Testis (tissue), 3 donors: Measurements from ENCODE around the gene ABCC4. TPM values are rescaled to one million over a fixed set of nuclear protein-coding genes. Genes with fewer than 3 reads are reported as not detected.

ENCODE experiments used
- DNase-seq: peaks from one replicate; pipeline ENCODE4 v3.0.0-alpha.2; 2019
- H3K27ac ChIP-seq, 2 donors: fragments of 200-600 bp; sonication (generic); one replicate each; pipeline ENCODE4 v1.5.1; 2019
- H3K27me3 ChIP-seq: fragments of 200-600 bp; sonication (generic); one replicate; pipeline ENCODE4 v1.5.1; 2019
- H3K36me3 ChIP-seq: fragments of 200-600 bp; sonication (generic); one replicate; pipeline ENCODE4 v1.5.1; 2017; ENCODE audit warnings: low read depth; ENCODE audit errors: missing control alignments
- H3K4me1 ChIP-seq: fragments of 200-600 bp; sonication (generic); one replicate; pipeline ENCODE4 v1.5.1; 2019
- H3K4me3 ChIP-seq, 2 donors: fragments of 200-600 bp; sonication (generic); one replicate each; pipeline ENCODE4 v1.5.1; 2017 to 2019
- H3K9me3 ChIP-seq: fragments of 200-600 bp; sonication (generic); one replicate; pipeline ENCODE4 v1.5.1; 2017
- POLR2A ChIP-seq: fragments of 450-650 bp; IDR thresholded peaks from one replicate; pipeline ENCODE4 v1.6.1; 2017; ENCODE audit warnings: antibody characterized with exemption, mild to moderate bottlenecking, moderate library complexity
- WGBS, 2 donors: methylation state at CpG; one replicate each; pipeline ENCODE4 v1.1.5; 2018; 5-methylcytosine and 5-hydroxymethylcytosine counted together
- intact Hi-C: fragments of 100-400 bp; cut with DNase I; formaldehyde crosslinking; loops from one replicate; pipeline ENCODE4 v1.15.1; 2023; ENCODE audit warnings: low total_unique reads
- polyA plus RNA-seq: library from polyadenylated mRNA; stranded (reverse); fragments of 350-450 nt; fragmentation: Illumina TruSeq; extraction: RNeasy Lipid Tissue Mini Kit (QIAGEN cat#74804); gene quantifications from one replicate; pipeline ENCODE4 v1.2.3, GENCODE V29; 2014; ENCODE audit warnings: low read depth, low replicate concordance; ENCODE audit not compliant: insufficient read depth
- total RNA-seq, 2 donors: library from RNA; depleted of rRNA; stranded (reverse); fragments of >200 nt; gene quantifications; one replicate each; pipeline ENCODE4 v1.2.3, GENCODE V29; 2016
- TF ChIP-seq, protein P1 (sequence below), 3 experiments: fragments of 450-650 bp in 2 of 3; fragments of 200-600 bp in 1 of 3; sonication (generic) in 1 of 3; IDR thresholded peaks; one replicate each; pipeline ENCODE4 v1.5.1; 2016 to 2019; ENCODE audit warnings: antibody characterized with exemption in 3 of 3, mild to moderate bottlenecking in 2 of 3, moderate library complexity in 1 of 3

Gene ABCC4
- total and polyA plus RNA-seq, 3 donors from 2014 or later, result 11.0 to 23.5 (median 14.9) TPM

DNA sequence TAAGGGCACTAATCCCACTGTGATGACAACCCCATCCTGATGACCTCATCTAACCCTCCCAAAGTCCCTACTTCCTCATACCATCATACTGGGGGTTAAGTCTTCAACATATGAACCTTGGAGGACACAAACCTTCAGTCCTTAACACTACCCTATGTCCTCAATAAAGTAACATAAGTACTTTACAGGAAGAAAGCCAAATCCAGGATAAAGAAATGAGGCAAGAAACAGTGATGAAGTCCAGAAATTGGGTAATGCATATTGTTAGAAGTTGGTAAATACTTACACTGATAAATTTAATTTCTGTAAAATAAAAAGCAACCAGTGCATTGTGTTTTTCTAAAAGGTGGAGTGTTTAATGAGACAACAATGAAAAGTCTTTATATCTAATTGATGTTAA is 304.1 kb downstream of the ABCC4 start:
- H3K27ac ChIP-seq, result no peak overlapping the region
- H3K4me3 ChIP-seq, result no peak overlapping the region
- no peaks in the 10 kb centered on the region for H3K4me1 ChIP-seq
- intact Hi-C loops, result no loop called here
- TF ChIP-seq POLR2A, result no peak
- TF ChIP-seq, protein P1, sequence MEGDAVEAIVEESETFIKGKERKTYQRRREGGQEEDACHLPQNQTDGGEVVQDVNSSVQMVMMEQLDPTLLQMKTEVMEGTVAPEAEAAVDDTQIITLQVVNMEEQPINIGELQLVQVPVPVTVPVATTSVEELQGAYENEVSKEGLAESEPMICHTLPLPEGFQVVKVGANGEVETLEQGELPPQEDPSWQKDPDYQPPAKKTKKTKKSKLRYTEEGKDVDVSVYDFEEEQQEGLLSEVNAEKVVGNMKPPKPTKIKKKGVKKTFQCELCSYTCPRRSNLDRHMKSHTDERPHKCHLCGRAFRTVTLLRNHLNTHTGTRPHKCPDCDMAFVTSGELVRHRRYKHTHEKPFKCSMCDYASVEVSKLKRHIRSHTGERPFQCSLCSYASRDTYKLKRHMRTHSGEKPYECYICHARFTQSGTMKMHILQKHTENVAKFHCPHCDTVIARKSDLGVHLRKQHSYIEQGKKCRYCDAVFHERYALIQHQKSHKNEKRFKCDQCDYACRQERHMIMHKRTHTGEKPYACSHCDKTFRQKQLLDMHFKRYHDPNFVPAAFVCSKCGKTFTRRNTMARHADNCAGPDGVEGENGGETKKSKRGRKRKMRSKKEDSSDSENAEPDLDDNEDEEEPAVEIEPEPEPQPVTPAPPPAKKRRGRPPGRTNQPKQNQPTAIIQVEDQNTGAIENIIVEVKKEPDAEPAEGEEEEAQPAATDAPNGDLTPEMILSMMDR (IDR thresholded peaks at IDR 0.05), result no peak
- no peak for DNase-seq
- H3K36me3 ChIP-seq, result no peaks in the 10 kb centered on the region
- H3K9me3 ChIP-seq, result no peaks in the 10 kb centered on the region
- H3K27me3 ChIP-seq, result no peaks in the 10 kb centered on the region

DNA sequence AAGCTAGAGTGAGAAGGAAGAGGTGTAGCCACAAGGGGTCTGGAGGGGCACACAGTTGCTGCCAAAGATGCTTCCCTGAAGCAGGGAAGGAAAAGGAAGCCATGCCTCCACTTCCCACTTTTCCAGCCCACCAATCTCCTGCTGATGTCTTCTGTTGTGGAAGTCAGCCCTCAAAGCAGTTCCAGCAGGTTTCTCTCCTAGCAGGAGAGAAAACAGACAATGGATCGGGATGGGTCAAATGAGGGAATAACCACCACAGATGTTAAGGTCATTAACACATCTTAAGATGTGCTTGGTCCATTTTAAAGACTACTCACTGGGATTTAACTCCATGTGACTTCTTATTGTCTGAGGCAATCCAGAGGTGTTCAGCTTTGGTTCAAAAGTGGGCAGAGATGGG is 304.8 kb downstream of the ABCC4 start:
- DNase-seq, result no peak
- WGBS, 2 donors, result 53 to 82% methylated on average over 1 of the region's 1 CpG
- H3K9me3 ChIP-seq, result no peaks in the 10 kb centered on the region
- no peak overlapping the region for H3K4me3 ChIP-seq
- no peaks in the 10 kb centered on the region for H3K27me3 ChIP-seq
- intact Hi-C loops, result no loop called here
- no peaks in the 10 kb centered on the region for H3K4me1 ChIP-seq
- TF ChIP-seq, protein P1 (IDR thresholded peaks at IDR 0.05), result no peak
- no peak for TF ChIP-seq POLR2A
- H3K36me3 ChIP-seq, result no peaks in the 10 kb centered on the region
- H3K27ac ChIP-seq, result no peak overlapping the region

DNA sequence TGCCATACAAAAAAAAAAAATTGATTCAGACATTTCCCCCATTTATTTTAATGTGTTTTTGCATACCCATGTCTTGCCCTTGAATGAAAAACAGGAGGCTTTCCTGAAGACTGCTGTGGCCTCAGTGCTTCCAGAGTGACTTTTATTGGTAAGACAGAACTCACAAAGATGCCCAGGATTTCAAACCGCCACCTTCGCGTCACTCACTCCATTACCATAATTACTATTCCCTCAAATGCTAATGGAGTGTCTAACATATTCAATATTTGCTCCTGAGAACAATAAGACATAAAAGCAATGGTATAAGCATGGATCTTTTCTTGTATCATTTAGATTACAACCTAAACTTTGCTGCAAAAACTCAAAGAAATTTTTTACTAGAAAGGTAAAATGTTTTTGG is 306.7 kb downstream of the ABCC4 start:
- 52 to 65% methylated on average over 3 of the region's 3 CpGs for whole genome bisulfite sequencing, 2 donors
- H3K27ac ChIP-seq, result no peak overlapping the region

DNA sequence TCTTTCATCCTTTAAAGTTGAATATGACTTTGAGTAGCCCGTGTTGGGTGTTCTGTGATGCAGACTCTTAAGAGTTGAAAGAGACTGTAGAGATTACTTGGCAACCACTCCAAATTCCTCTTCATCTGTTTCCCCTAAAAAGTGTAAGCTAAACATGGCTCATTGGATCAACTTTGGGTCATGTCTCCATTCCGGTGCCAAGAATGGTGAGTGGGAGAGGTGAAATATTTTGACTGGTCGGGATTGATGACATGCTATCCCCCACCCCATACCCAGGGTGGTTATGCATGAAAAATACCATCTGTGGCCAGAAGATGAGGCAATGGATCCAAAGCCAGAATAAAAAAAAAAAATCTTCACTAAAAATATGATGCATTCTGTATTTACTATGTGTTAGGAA is 307.6 kb downstream of the ABCC4 start:
- DNase-seq, result no peak
- intact Hi-C loops, result no loop called here
- Histone ChIP-seq H3K27me3 (no peaks in the 10 kb centered on the region), H3K4me3 (no peak overlapping the region), H3K9me3 (no peaks in the 10 kb centered on the region), H3K36me3 (no peaks in the 10 kb centered on the region), H3K27ac (no peak overlapping the region), H3K4me1 (no peaks in the 10 kb centered on the region)
- TF ChIP-seq POLR2A, result no peak
- TF ChIP-seq, protein P1 (IDR thresholded peaks at IDR 0.05), result no peak
- 51 to 59% methylated on average over 3 of the region's 3 CpGs for WGBS, 2 donors

More for the DNA sequence above, 306.7 kb downstream of the ABCC4 start:
- no peaks in the 10 kb centered on the region for H3K4me1 ChIP-seq
- H3K27me3 ChIP-seq, result no peaks in the 10 kb centered on the region
- no peak overlapping the region for H3K4me3 ChIP-seq
- intact Hi-C loops, result no loop called here
- no peak for DNase-seq
- no peaks in the 10 kb centered on the region for H3K9me3 ChIP-seq
- no peaks in the 10 kb centered on the region for H3K36me3 ChIP-seq
- no peak for TF ChIP-seq POLR2A
- TF ChIP-seq, protein P1 (IDR thresholded peaks at IDR 0.05), result no peak

DNA sequence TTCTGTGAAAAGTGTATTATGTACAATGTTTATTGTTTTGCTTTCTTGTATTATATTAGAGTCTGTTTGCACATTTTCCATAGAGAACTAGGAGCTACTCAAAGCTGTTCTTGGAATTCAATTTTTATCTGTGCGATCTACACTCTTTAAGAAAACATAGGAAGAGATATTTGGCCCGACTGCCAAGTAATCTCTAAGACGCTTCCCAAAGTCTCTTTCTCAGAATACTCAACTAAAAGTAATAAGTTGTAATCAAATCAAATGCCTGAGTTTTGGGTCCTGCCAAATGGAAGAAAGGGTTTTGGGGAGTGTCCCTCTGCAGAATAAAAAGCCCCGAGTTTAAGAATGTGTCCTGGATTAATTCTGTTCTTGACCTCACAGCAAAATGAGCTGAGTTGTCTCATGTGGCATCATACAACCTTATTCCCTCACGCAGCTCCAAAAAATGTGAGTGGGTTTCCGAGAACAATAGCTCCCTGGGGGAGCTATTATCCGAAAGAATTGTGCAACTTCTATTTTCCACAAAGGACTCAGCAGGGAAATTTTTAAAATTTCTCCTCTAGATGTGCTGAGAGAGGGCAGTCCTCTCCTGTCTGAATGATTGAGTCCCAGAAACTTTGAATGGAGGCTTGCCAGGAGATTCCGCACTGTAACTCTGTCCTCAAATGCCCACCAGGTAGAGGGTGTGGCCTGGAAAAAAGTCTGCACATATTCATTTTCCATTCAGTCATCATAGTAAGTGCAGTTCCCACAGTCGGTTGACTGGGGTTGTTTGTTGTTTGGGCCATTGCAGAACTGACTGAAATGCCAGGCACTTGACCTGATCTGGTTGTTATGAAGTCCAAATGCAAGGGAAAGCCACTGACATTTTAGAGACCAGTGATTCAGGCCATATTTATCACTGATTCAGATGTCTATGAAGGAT is 309.0 kb downstream of the ABCC4 start:
- no peak for DNase-seq
- intact Hi-C loops, result no loop called here
- Histone ChIP-seq H3K9me3 (no peaks in the 10 kb centered on the region), H3K27me3 (no peaks in the 10 kb centered on the region), H3K4me1 (no peaks in the 10 kb centered on the region), H3K27ac (no peak overlapping the region), H3K4me3 (no peak overlapping the region), H3K36me3 (no peaks in the 10 kb centered on the region)
- 79 to 80% methylated on average over 9 of the region's 9 CpGs for WGBS, 2 donors
- TF ChIP-seq, protein P1 (IDR thresholded peaks at IDR 0.05), result no peak
- TF ChIP-seq POLR2A, result no peak
